Hepatocyte (in vitro differentiated cells): ENCODE data around the gene LMLN.

Source experiments
- EZH2 ChIP-seq: fragments of 200-600 bp; sonication (generic); IDR thresholded peaks from 2 replicates; pipeline ENCODE4 v1.6.1; 2016; ENCODE audit warnings: antibody characterized with exemption, mild to moderate bottlenecking, borderline replicate concordance
- EZH2phosphoT487 ChIP-seq: fragments of 200-600 bp; sonication (generic); IDR thresholded peaks from one replicate; pipeline ENCODE4 v1.6.1; 2018; ENCODE audit warnings: antibody characterized with exemption, mild to moderate bottlenecking, low read depth, moderate library complexity; ENCODE audit not compliant: unreplicated experiment, severe bottlenecking
- TF ChIP-seq, protein P1 (sequence below): fragments of 200-600 bp; sonication (generic); IDR thresholded peaks from 2 replicates; pipeline ENCODE4 v1.5.1; 2016; ENCODE audit warnings: antibody characterized with exemption, mild to moderate bottlenecking; ENCODE audit not compliant: poor library complexity

DNA sequence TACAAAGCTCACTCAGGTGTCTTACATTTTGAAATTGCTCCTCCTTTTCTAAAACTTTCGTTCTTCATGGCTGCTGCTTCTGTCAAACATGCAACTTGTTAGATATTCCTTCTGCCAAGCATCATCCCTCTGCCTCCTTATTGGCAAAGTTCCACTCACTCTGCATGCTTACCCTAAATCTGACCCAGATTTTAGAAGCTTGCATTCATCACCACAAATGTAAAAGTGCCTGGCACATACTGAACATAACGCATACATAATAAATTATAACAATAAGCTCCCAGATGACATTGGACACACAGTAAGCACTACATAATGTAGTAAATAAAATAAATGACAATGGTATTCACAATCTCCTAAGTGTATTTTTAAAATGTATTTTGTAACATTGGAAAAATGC lies 107.4 kb downstream of the LMLN start:
- TF ChIP-seq, protein P1, sequence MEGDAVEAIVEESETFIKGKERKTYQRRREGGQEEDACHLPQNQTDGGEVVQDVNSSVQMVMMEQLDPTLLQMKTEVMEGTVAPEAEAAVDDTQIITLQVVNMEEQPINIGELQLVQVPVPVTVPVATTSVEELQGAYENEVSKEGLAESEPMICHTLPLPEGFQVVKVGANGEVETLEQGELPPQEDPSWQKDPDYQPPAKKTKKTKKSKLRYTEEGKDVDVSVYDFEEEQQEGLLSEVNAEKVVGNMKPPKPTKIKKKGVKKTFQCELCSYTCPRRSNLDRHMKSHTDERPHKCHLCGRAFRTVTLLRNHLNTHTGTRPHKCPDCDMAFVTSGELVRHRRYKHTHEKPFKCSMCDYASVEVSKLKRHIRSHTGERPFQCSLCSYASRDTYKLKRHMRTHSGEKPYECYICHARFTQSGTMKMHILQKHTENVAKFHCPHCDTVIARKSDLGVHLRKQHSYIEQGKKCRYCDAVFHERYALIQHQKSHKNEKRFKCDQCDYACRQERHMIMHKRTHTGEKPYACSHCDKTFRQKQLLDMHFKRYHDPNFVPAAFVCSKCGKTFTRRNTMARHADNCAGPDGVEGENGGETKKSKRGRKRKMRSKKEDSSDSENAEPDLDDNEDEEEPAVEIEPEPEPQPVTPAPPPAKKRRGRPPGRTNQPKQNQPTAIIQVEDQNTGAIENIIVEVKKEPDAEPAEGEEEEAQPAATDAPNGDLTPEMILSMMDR = no peak
- TF ChIP-seq EZH2phosphoT487 = no peak
- TF ChIP-seq EZH2 = no peak
